Lower leg skin (tissue), 4 donors: ENCODE results near the gene LDAH. TPM values are rescaled to one million over a fixed set of nuclear protein-coding genes. Genes with fewer than 3 reads are reported as not detected.
A peak's percentile ranks its signal among the peaks of the same experiment; 100 is the strongest.

Experiments
- DNase-seq, 2 donors: peaks; one replicate each; pipeline ENCODE4 v3.0.0-alpha.2; 2019; ENCODE audit warnings: low spot score in 2 of 2
- H3K4me3 ChIP-seq: fragments of 200-600 bp; sonication (generic); 2 replicates; pipeline ENCODE4 v1.5.1; 2017; ENCODE audit warnings: mild to moderate bottlenecking, low read depth; ENCODE audit not compliant: poor library complexity, severe bottlenecking
- POLR2A ChIP-seq, 2 donors: fragments of 450-650 bp; IDR thresholded peaks; one replicate each; pipeline ENCODE4 v1.6.1; 2016 to 2017; ENCODE audit warnings: antibody characterized with exemption in 2 of 2, mild to moderate bottlenecking in 1 of 2, moderate library complexity in 1 of 2
- WGBS, 2 donors: methylation state at CpG; one replicate each; pipeline ENCODE4 v1.1.5; 2018; 5-methylcytosine and 5-hydroxymethylcytosine counted together
- intact Hi-C: fragments of 100-400 bp; cut with DNase I; formaldehyde crosslinking; loops from one replicate; pipeline ENCODE4 v1.15.0; 2023; ENCODE audit warnings: low total_unique reads
- total RNA-seq, 4 donors: library from RNA; depleted of rRNA; stranded (reverse); fragments of >200 nt; gene quantifications; one replicate each; pipeline ENCODE4 v1.1.0, GENCODE V29; 2016
- TF ChIP-seq, protein P1 (sequence below), 3 donors: fragments of 450-650 bp; IDR thresholded peaks; one replicate each; pipeline ENCODE4 v1.5.1; 2016; ENCODE audit warnings: antibody characterized with exemption in 3 of 3, mild to moderate bottlenecking in 3 of 3, moderate library complexity in 2 of 3

LDAH gene
- total RNA-seq, 4 donors from 2014 or later: 8.5 to 16.2 (median 11.6) TPM

DNA sequence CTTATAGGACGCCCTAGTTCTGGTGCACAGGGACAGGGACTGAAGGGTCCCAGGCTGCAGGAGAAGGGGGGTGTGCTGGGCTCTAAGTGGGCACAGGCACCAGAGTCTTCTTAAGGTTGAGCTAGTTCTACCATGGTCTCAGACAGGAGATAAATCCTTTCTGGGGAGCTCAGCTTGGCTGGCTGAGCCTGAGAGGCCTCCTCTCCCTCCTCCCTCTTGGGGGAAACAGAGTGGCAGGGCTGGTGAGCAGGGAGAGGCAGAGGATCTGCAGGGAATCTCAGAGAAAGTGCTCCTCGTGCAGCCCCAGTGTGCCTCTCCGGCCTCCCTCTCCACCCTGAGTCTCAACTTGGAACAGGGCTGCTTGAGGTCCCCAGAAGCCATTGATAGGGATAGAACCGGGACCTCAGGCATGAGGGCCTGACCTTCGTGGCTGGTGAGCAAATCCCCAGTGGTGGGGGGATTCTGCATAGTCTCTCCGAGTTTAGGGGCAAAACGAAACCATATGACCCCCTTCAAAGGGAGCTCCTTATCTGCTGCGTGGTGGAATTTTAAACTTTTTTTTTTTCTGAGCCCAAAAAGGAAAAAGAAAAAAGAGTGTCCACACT, 153.9 kb downstream of the LDAH start:
- TF ChIP-seq, protein P1, sequence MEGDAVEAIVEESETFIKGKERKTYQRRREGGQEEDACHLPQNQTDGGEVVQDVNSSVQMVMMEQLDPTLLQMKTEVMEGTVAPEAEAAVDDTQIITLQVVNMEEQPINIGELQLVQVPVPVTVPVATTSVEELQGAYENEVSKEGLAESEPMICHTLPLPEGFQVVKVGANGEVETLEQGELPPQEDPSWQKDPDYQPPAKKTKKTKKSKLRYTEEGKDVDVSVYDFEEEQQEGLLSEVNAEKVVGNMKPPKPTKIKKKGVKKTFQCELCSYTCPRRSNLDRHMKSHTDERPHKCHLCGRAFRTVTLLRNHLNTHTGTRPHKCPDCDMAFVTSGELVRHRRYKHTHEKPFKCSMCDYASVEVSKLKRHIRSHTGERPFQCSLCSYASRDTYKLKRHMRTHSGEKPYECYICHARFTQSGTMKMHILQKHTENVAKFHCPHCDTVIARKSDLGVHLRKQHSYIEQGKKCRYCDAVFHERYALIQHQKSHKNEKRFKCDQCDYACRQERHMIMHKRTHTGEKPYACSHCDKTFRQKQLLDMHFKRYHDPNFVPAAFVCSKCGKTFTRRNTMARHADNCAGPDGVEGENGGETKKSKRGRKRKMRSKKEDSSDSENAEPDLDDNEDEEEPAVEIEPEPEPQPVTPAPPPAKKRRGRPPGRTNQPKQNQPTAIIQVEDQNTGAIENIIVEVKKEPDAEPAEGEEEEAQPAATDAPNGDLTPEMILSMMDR (IDR thresholded peaks at IDR 0.05): no peak
- no peak for TF ChIP-seq POLR2A (IDR thresholded peaks at IDR 0.05)
- WGBS, 2 donors: 62 to 74% methylated on average over 7 of the region's 8 CpGs
- DNase-seq: peak in 1 of 2 donors; percentile 50
- intact Hi-C loops: no loop called here
- H3K4me3 ChIP-seq: no peak overlapping the region

DNA sequence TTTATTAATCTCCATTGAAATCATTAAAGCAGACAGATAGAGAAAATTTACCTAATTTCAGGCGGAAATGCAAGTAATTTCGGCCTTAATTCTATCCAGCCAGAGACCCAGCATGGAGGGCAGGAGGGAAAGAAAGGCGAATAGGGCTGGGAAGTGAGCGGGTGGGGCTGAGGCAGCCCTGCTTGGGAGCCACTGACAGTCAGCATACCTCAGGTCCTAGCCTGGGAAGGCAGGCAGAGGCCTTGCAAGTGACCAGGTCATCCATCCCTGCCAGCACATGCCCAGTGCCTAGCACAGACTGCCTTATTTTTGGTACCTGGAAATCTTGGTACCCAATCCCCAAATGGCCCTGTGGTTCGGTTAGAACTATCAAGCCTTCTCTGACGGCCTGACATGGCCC, 154.4 kb downstream of the LDAH start:
- intact Hi-C loops: no loop called here
- TF ChIP-seq POLR2A (IDR thresholded peaks at IDR 0.05): no peak
- TF ChIP-seq, protein P1 (IDR thresholded peaks at IDR 0.05): no peak
- H3K4me3 ChIP-seq: no peak overlapping the region
- DNase-seq: peak in 1 of 2 donors; percentile 37
- WGBS, 2 donors: 84 to 93% methylated on average over 6 of the region's 6 CpGs

DNA sequence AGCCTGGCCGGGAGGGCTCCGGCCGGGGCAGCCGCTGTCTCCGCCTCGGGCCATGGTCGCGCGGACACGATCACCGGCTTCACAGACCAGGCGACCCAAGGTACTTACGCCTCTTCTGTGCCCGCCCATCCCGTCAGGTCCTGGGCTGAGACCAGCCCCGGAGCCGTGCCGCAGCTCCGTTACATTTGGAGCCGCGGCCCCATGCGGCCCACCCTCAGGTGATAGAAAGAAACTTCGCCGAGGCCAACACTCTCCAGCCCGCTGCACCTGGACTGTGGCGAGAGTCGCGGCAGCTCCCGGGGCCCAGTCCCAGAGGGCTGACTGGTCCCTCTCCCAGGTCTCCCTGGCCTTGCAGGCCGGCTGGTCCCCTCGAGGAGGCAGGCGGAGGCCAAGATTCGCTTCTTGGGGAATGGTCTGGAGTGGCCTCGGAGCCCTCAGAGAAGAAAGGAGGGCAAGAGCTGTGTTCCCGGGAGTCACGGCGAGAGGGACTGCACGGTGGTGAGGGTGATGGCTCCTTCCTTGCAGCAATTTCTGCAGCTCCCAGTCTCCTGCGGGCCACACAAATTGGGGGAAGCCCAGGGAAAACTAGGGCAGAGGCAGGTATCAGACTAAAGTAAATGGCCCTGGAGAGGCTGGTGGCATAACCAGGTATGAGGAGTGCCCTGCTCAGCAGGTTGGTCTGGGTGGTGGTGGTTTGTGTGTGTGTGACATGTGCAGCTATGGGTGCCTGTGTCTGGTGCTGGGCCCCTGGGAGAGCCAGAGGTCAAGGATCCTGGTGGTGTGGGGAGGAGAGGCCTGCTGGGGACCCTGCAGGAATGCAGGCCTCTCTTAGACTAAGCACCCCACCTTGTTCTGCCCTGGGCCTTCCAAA, 155.1 kb downstream of the LDAH start:
- H3K4me3 ChIP-seq: no peak overlapping the region
- TF ChIP-seq, protein P1 (IDR thresholded peaks at IDR 0.05): no peak
- no peak for TF ChIP-seq POLR2A (IDR thresholded peaks at IDR 0.05)
- intact Hi-C loops: no loop called here
- 35 to 49% methylated on average over 26 to 38 of the region's 39 CpGs for WGBS, 2 donors
- peak in 1 of 2 donors; percentile 76 for DNase-seq

DNA sequence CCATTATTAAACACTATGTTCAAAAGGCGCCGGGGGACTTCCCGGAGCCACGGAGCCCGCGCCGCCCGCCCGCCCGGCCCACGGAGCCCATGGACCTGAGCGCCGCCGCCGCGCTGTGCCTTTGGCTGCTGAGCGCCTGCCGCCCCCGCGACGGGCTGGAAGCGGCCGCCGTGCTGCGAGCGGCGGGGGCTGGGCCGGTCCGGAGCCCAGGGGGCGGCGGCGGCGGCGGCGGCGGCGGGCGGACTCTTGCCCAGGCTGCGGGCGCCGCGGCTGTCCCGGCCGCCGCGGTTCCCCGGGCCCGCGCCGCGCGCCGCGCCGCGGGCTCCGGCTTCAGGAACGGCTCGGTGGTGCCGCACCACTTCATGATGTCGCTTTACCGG, 155.8 kb downstream of the LDAH start:
- no peak overlapping the region for H3K4me3 ChIP-seq
- DNase-seq: no peak
- intact Hi-C loops: no loop called here
- 0% methylated on average over 3 of the region's 62 CpGs; no CpG with 5 or more reads in 1 of the 2 donors for WGBS, 2 donors
- no peak for TF ChIP-seq POLR2A (IDR thresholded peaks at IDR 0.05)
- TF ChIP-seq, protein P1 (IDR thresholded peaks at IDR 0.05): no peak

DNA sequence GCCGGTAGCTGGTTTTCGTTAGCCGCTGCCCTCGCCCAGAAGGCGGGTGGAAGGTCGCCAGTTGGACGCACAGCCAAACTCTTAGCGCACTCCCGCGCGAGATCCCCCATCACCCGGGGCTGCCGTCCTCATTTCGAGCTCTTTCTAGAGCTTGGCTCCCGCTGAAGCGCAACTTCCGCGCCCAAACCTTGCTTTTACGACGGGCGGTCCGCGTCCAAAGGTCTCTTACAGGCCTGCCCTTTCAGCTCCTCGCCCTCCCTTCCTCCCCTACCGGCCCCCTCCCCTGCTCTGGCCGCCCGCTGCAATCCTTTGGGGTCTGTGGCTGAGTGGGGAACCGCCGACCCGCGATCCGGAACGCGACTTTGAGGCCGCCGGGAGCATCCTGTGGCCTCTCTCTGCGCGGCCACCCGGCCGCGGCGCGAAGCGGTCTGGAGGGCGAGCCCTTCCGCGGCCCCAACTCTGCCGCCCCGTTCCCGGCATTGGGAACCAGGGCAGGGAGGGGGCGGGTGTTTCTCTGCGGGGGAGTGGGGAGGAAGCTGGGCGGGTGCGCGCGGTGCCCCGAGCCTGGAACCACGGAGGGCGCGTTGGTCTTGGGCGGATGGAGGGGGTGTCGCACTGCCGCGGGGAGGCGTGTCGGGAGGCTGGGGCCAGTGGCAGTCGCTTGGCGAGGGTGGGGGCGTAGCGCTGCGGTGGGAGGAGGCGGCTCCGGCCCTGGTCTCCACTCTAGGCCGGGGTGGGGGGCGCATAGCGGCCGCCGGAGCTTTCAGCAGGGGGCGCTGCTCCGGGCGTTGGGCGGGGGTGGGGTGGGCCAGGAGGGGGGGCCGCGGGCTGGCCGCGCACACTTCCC, 156.4 kb downstream of the LDAH start, which contains the start of gene GDF7:
GDF7 (plus strand) TSS at position 841 of the 847 bp plus-strand sequence. CDS start 96 bp downstream, outside the sequence.
- intact Hi-C loops: no loop called here
- peak in 1 of 2 donors; percentile 85 for DNase-seq
- TF ChIP-seq, protein P1 (IDR thresholded peaks at IDR 0.05): no peak
- TF ChIP-seq POLR2A (IDR thresholded peaks at IDR 0.05): no peak
- H3K4me3 ChIP-seq: peak within 1 kb of the TSS; percentile 8
- WGBS, 2 donors: 1% methylated on average over 31 to 46 of the region's 86 CpGs
